GM12873 (cell line): Measurements from ENCODE around the gene KAT8.

Experiments used
- TF ChIP-seq, protein P1 (sequence below): IDR thresholded peaks from 2 replicates; pipeline ENCODE4 v1.5.1; 2012; ENCODE audit warnings: low read depth, mild to moderate bottlenecking, moderate library complexity, low read length, control low read depth; ENCODE audit not compliant: insufficient read depth; ENCODE audit errors: missing control alignments

KAT8 gene

DNA sequence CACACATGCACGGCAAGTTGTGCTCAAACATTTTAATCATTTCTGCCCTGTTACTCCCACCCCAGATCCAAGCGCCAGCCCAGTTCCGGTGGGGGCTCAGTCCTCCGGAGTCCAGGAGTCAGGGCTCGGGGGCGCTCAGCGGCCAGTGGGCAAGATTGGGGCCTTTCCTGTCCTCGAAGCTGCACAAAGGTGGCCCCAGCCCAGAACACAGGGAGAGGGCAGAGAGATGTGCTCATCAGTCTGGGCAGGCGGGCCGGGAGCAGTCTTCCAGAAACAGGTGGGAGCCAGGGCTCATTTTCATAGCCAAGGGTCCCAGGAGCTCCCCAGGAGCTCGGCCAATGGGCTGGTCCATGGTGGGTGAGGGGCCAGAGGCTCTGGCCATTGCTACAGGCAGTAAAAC lies 14.0 kb downstream of the KAT8 start:
- TF ChIP-seq, protein P1, sequence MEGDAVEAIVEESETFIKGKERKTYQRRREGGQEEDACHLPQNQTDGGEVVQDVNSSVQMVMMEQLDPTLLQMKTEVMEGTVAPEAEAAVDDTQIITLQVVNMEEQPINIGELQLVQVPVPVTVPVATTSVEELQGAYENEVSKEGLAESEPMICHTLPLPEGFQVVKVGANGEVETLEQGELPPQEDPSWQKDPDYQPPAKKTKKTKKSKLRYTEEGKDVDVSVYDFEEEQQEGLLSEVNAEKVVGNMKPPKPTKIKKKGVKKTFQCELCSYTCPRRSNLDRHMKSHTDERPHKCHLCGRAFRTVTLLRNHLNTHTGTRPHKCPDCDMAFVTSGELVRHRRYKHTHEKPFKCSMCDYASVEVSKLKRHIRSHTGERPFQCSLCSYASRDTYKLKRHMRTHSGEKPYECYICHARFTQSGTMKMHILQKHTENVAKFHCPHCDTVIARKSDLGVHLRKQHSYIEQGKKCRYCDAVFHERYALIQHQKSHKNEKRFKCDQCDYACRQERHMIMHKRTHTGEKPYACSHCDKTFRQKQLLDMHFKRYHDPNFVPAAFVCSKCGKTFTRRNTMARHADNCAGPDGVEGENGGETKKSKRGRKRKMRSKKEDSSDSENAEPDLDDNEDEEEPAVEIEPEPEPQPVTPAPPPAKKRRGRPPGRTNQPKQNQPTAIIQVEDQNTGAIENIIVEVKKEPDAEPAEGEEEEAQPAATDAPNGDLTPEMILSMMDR, result no peak

DNA sequence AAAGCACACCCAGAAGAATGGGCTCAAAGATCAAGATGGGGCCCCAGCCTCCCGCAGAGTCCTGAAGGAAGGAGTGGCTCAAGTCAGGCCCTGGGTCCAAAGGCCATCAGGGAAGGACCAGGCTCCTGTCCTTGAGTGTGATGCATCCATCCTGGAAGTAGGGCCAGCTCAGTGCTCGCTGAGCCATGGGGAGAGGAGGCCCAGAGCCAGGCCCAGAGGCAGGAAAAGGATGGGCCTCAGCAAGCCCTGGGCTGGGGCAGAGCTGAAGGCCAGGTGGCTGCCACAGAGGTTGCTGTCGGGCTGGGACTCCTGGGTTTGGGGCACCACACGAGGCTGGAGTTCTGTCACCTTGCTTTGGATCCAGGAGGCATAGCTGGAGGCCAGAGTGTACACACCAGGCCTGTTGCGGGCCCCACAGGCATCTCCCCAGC lies 14.4 kb downstream of the KAT8 start:
- TF ChIP-seq, protein P1, result no peak

DNA sequence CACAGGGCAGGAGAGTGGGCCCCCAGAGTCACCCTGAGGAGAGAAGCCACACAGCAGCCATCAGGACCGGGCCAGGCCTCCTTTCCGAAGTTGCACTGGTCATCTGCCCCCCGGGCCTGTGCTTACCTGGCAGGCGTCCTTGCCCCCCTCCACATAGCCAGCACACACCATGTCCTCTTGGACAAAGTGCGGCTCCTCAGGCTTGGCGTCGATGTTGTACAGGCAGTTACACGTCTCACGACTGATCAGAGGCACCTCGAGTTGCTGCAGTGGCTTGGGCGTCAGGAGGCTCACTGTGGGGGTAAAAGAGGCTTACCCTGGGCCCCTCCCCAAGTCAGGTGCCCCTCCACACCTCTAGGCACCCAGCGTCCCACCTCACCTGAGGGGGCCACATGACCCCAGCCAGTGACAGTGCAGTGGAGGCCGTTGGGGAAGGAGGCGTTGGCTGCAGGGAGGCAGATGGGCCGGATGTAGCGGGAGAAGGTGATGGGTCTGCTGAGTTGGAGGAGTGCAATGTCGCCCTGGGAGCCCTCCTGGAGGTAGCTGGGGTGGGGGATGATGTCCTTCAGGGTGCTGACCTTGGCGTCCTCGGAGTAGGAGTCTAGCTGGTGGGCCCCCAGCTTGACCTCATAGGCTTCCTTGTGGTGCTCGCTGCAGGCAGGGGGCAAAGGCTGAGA lies 15.0 kb downstream of the KAT8 start:
- TF ChIP-seq, protein P1, result no peak

DNA sequence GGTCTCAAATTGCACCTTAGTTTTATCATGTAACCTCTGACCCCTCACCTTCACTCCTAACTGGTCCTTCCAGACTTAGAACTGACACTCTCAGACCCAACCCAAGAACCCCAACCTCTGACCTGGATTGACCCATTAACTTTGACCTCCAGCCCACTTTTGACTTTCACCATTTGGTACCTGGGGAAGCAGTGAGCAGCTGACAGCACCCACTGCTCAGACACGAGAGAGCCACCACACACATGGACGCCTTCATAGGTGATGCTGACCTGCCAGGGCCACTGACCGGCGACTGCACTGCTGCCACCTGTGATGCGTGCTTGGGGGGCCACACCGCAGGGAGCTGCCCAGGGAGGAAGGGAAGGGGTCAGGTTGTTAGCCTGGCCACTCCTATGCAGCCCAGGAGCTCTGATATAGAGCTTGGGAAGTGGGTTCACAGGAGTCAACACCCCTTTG lies 15.6 kb downstream of the KAT8 start:
- TF ChIP-seq, protein P1, result no peak

GRCh38 chr16:31134091-31134571 lies 16.7 kb downstream of the KAT8 start:
- TF ChIP-seq, protein P1, result no peak

- TF ChIP-seq, protein P1, result no peak
Observed at GRCh38 chr16:31134625-31135534, 17.4 kb downstream of the KAT8 start.
